Right hindlimb (tissue), 1 donor: ENCODE data around the gene SLC2A8.

ENCODE experiments used
- DNase-seq: peaks from one replicate; pipeline ENCODE4 v3.0.0-alpha.2; 2018

SLC2A8 gene

DNA sequence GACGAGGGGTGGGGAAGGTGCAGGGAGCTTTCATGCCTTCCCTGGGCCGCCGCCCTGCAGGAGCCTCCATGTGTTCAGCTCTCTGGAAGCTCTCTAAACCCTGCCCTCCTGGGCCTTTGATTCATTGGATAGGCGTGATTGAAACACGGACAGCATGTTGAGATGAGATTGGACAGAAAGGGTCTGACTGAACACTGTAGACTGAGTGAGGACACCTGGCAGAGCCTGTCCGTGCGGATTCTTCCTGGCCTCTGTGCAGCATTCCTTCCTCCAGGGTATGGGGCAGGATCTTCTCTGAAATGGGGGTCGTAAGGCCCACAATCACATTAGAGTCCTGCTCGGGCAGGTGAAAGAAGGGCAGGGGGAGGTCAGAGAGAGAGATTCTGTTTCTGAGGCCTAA, 41.4 kb downstream of the SLC2A8 start:
- DNase-seq: no peak

- DNase-seq: no peak
Observed at GRCh38 chr9:127444283-127444920, 47.4 kb downstream of the SLC2A8 start.

- no peak for DNase-seq
Observed at GRCh38 chr9:127444921-127445850, 48.2 kb downstream of the SLC2A8 start.

DNA sequence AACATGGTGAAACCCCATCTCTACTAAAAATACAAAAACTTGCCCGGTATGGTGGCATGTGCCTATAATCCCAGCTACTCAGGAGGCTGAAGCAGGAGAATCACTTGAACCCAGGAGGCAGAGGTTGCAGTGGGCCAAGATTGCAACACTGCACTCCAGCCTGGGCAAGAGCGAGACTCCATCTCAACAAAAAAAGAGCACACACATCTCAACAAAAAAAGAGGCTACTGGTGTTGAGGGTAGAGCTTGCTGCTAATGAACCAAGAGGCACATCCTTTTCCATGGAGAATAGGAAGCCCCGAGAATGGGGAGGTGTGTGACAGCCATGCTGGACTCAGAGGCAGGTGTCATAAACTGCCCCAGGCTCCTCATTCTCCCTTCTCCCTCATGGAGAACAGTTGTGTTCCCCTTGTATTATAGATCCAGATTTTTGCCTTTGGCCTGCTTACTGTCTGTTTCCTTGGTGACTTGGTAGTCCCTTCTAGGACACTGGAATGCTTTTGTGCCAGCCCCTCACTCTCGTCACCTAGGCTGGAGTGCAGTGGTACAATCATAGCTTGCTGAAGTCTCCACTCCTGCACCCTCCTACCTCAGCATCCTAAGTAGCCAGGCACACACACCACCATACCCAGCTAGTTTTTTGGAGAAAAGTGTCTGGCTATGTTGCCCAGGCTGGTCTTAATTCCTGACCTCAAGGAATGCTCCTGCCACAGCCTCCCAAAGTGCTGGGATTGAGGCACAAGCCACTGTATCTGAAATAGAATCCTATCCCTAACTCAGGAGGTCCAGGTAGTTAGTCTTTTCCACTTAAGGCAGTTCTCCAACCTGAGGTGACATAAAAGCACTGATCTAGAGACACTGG, 49.1 kb downstream of the SLC2A8 start:
- DNase-seq: no peak

- no peak for DNase-seq
Observed at GRCh38 chr9:127446713-127447415, 49.9 kb downstream of the SLC2A8 start.

DNA sequence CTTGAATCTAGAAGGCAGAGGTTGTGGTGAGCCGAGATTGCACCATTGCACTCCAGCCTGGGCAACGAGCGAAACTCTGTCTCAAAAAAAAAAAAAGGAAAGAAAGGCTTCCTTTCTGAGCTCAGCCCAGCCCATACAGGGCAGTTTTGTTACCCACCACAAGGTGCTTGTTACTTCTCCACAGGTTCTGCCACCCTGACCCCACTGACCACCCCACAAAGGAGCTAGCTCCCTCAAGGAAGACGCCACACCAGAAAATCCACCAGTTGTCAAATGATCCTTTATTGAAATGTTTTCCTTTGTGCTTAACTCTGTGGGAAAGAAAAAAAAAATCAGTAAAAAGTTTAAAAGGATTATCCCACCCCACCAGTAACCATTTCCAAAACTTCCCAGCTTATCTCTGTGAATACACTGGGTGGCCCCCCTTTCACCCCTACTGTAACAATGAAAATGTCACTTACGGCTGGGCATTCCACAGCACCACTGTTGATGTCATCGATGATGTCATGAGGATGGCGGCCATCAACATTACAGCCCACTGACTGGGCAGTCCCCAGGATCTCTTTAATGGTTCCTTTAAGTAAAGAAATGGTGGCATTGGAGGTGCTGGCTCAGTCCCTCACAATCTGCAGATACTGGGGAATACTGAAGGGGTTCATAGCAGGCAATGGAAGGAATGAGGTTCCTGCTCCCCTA, 50.6 kb downstream of the SLC2A8 start:
- DNase-seq: no peak

- DNase-seq: no peak
Observed at GRCh38 chr9:127448112-127448805, 51.3 kb downstream of the SLC2A8 start.

DNA sequence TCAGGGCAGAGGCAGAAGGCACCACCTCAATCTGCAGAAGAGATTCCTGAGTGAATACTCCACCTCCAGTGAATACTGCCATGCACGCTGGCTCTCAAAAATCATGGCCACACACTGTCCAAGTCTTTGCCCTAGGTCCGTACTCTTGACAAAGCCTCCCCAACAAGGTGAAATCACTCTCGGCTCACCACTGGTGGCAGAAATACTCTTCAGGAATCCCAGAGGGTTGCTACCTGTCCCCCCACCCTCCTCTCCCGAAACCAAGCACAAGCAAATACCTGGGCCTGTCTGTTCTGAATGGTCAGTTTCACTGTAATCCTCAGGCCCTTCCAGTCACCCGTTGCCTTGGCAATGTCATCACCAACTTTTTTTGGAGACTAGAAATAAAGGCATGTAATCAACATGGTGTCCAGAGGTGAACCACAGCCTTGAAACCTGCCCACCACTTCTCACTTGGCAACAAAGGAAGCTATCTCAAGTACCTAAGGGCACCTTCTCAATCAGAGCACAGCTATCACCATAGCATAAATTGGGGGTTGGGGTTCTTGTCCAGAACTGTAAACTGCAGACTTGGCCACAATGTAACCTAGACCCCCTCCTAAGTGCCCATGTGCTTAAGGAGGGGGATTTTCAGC, 52.5 kb downstream of the SLC2A8 start:
- DNase-seq: no peak

DNA sequence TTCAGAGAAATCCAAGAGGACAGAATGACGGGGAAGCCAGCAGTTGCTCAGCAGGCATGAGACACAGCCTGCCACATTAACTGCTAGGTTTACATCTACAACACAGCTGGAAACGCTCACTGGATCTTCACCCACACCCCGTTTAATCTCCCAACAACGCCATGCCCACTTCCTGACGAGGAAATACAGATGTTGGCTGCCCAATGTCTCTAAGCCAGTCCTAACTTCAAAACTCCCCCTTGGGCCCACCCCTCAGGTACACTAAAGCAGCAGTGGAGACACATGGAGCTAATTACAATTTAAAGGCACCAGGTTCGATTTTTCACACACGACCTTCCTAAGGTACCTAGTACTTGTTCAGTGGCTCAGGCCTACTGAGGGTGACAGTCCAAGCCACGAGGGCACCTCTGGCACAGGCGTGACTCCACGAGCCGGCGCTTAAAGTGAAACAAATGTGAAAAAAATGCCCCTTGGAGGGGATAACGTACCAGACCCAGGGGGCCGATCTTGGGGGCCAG, 53.3 kb downstream of the SLC2A8 start:
- peak; percentile 30 for DNase-seq

DNA sequence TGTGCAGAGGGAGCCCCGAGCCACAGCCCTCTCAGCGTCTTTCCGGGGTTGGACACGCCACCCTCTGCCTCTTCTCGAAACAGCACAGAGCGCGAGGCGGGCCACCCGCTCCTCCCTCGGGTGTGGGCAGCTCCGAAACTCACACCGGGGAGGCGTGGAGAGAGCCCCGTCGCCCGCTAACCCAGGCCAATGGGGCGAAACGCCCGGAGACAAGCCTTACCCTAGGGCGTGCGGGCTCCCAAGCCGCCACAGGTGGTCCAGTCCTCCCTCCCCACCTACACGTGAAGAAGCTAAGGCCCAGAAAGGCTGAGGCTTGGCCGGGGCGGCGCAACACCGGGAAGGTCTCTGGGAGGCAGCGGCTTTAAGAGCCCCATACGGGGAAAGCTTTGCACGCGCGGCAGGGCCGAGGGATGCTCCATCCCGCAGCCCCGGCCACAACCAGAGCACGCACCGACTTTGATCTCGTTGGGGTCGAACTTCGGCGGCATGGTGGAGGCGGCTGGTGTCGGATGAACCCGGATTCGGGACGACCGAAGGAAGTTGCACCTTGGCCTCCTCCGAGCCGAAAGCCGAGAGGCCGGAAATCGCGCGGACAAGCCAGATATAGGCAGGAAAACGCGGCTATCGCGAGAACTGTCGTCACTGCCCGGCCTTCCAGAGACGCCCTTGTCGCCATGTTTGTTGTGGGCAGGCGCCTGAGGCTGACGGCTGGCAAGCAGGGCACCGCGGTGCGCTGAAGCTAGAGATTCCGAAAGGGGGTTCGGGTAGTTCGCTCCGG, 54.0 kb downstream of the SLC2A8 start, which contains the start of the genes LRSAM1 and RPL12:
Gene LRSAM1 (plus strand): TSS at position 681 of the 778 bp plus-strand sequence. CDS start 3,018 bp downstream, outside the sequence.
Gene RPL12 (minus strand): TSS at position 577 of the 778 bp plus-strand sequence. CDS start 89 bp downstream, at position 488.
- DNase-seq: peak; percentile 96

GRCh38 chr9:127451608-127451857, 54.6 kb downstream of the SLC2A8 start:
- no peak for DNase-seq

DNA sequence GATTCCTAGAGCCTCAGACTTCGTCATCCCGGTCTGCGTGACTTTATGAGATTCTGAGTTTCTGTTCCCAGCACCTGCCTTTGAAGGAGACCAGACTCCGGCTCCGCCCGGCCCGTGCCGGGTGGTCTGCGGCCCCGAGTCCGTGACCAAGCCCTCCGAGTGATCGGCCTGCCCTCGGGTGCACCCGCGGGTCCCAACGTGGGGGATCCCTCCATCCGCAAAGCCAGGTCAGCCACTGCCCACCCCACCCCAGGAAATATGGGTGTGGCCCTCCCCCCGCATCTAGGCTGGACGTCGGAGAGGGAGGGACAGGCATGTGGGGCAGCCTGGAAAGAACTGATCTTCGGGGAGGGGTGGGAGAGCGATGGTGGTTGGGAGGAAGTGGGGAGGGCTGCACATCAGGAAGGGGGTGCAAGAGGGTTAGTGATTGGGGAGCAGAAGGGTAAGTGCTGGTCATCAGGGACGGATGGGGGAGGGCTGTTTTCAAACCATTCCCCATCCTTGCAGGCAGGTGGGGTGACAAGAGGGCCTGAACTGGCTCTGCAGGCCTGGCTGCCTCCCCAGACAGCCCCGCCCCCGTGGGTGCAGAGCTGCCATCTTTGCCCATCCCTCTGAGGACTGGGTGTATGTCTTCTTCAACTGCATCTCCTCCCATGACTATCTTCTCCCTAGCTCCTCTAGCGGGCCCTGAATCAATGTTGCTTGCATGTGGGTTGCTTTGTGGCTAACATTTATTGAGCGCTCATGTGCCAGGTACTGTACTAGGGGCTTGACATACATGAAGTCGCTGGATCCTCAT, 55.1 kb downstream of the SLC2A8 start:
- DNase-seq: no peak

DNA sequence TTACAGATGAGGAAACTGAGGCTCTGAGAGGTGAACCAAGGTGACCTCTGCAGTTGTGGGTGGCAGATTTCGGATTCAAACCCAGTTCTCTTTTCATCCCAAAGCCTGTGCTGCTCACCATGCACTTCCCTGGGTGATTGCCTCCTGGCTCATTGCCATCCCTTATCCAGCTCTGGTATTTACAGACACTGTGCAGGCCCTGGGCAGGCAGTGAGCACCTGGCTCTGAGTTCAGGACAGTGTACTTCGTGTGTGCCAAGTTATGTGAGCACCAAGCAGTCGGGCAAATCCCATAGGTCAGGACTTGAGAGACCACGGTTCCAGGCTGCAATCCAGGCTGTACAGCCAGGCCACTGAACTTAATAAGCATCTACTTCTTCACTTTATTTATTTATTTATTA, 55.7 kb downstream of the SLC2A8 start:
- peak; percentile 36 for DNase-seq

GRCh38 chr9:127455324-127455992, 58.5 kb downstream of the SLC2A8 start:
- DNase-seq: no peak

- no peak for DNase-seq
Observed at GRCh38 chr9:127457191-127457878, 60.4 kb downstream of the SLC2A8 start.
